Astrocyte (in vitro differentiated cells and primary cell): ENCODE data around the gene UPF2. TPM values are rescaled to one million over a fixed set of nuclear protein-coding genes. Genes with fewer than 3 reads are reported as not detected.

ENCODE experiments used
- DNase-seq: peaks from one replicate; pipeline ENCODE4 v3.0.0-alpha.2; 2010; ENCODE audit warnings: low read depth
- FAIRE-seq: peaks from 2 replicates; lab custom pipeline; 2011; peaks lifted over from hg19 to GRCh38; lab: Jason Lieb, UNC
- H2AFZ ChIP-seq: 2 replicates; pipeline ENCODE4 v1.6.0; 2012; ENCODE audit warnings: low read depth, low read length, inconsistent platforms
- H3K27ac ChIP-seq: 2 replicates; pipeline ENCODE4 v1.5.1; 2011; ENCODE audit warnings: low read depth, low read length, inconsistent platforms
- H3K27me3 ChIP-seq: 2 replicates; pipeline ENCODE4 v1.6.0; 2011; ENCODE audit warnings: low read length, inconsistent platforms; ENCODE audit not compliant: insufficient read depth
- H3K36me3 ChIP-seq: 2 replicates; pipeline ENCODE4 v1.5.1; 2011; ENCODE audit warnings: low read length, inconsistent platforms; ENCODE audit not compliant: insufficient read depth
- H3K4me1 ChIP-seq: 2 replicates; pipeline ENCODE4 v1.5.1; 2011; ENCODE audit warnings: low read length, inconsistent platforms; ENCODE audit not compliant: insufficient read depth
- H3K4me2 ChIP-seq: 2 replicates; pipeline ENCODE4 v1.6.0; 2012; ENCODE audit warnings: low read length, inconsistent platforms
- H3K4me3 ChIP-seq: 2 replicates; pipeline ENCODE4 v1.5.1; 2011; ENCODE audit warnings: low read depth, mild to moderate bottlenecking, low read length, inconsistent platforms; ENCODE audit not compliant: insufficient read depth
- H3K79me2 ChIP-seq: 2 replicates; pipeline ENCODE4 v1.6.0; 2012; ENCODE audit warnings: mild to moderate bottlenecking, low read length, inconsistent platforms; ENCODE audit not compliant: insufficient read depth
- H3K9ac ChIP-seq: 2 replicates; pipeline ENCODE4 v1.6.0; 2012; ENCODE audit warnings: mild to moderate bottlenecking, low read length, inconsistent platforms
- H3K9me3 ChIP-seq: 2 replicates; pipeline ENCODE4 v1.5.1; 2012; ENCODE audit warnings: low read depth, mild to moderate bottlenecking, low read length, inconsistent platforms; ENCODE audit not compliant: insufficient read depth
- H4K20me1 ChIP-seq: 2 replicates; pipeline ENCODE4 v1.6.0; 2012; ENCODE audit warnings: low read length, inconsistent platforms; ENCODE audit not compliant: insufficient read depth
- H3K27ac Mint-ChIP-seq: one replicate; pipeline ENCODE4 v1.8.0; 2021; ENCODE audit warnings: mild to moderate bottlenecking, mixed read lengths; ENCODE audit not compliant: unreplicated experiment
- H3K27me3 Mint-ChIP-seq: one replicate; pipeline ENCODE4 v1.8.0; 2021; ENCODE audit warnings: low read depth, mixed read lengths; ENCODE audit not compliant: unreplicated experiment
- H3K36me3 Mint-ChIP-seq: one replicate; pipeline ENCODE4 v1.8.0; 2021; ENCODE audit warnings: low read depth, mixed read lengths; ENCODE audit not compliant: unreplicated experiment
- H3K4me1 Mint-ChIP-seq: one replicate; pipeline ENCODE4 v1.8.0; 2021; ENCODE audit warnings: low read depth, mixed read lengths; ENCODE audit not compliant: unreplicated experiment
- H3K4me3 Mint-ChIP-seq: one replicate; pipeline ENCODE4 v1.8.0; 2021; ENCODE audit warnings: mild to moderate bottlenecking, moderate library complexity, mixed read lengths; ENCODE audit not compliant: unreplicated experiment
- H3K9me3 Mint-ChIP-seq: one replicate; pipeline ENCODE4 v1.8.0; 2021; ENCODE audit warnings: mild to moderate bottlenecking, mixed read lengths; ENCODE audit not compliant: unreplicated experiment
- CTCF ChIP-seq: IDR thresholded peaks from 2 replicates; pipeline ENCODE4 v1.5.1; 2011; ENCODE audit warnings: low read depth, mild to moderate bottlenecking, inconsistent platforms, low read length, moderate library complexity; ENCODE audit not compliant: insufficient read depth
- EZH2 ChIP-seq: IDR thresholded peaks from 2 replicates; pipeline ENCODE4 v1.6.1; 2012; ENCODE audit warnings: mild to moderate bottlenecking, low read length, inconsistent platforms; ENCODE audit not compliant: insufficient read depth
- total RNA-seq: library from RNA; stranded (reverse); gene quantifications from 2 replicates; pipeline ENCODE4 v1.2.1, GENCODE V29; 2021

The UPF2 gene
- total RNA-seq, 1 donor from 2014 or later, result 23.2 TPM

- no peak for FAIRE-seq
Measured at GRCh38 chr10:12048547-12048946, 5.9 kb upstream of the UPF2 start.

DNA sequence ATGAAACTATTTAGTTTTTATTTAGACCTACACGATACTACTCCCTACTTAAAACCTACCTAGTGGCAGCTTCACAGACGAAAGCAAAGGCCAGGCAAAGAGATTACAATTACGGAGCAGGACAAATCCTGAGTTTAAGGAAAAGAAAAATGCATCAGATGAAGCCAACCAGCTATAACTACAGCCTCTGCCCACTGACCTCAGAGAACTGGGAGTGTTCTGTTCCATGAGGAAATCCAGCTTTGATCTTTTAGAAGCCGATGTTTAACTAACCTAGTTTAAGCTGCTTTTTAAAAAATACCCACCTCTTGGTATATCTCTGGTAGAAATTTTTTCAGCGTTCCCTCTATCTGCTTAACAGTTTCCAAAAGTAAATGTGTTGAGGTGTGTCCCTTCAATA is 3.0 kb upstream of the UPF2 start:
- no peaks in the 10 kb centered on the region for H3K36me3 Mint-ChIP-seq
- Histone ChIP-seq H3K79me2 (peaks cover 20% of the 10 kb centered on the region), H3K36me3 (no peaks in the 10 kb centered on the region), H2AFZ (no peak overlapping the region), H4K20me1 (no peaks in the 10 kb centered on the region), H3K27me3 (peaks cover 5% of the 10 kb centered on the region), H3K4me3 (no peak overlapping the region), H3K4me1 (peaks cover 11% of the 10 kb centered on the region), H3K4me2 (no peak overlapping the region), H3K9me3 (no peaks in the 10 kb centered on the region), H3K27ac (no peak overlapping the region), H3K9ac (no peak overlapping the region)
- TF ChIP-seq CTCF (no peak), EZH2 (no peak)
- no peak overlapping the region for H3K27ac Mint-ChIP-seq
- H3K4me3 Mint-ChIP-seq, result no peak overlapping the region
- FAIRE-seq (no peak), DNase-seq (no peak)
- H3K27me3 Mint-ChIP-seq, result no peaks in the 10 kb centered on the region
- H3K9me3 Mint-ChIP-seq, result peaks cover 1% of the 10 kb centered on the region
- H3K4me1 Mint-ChIP-seq, result peaks cover 11% of the 10 kb centered on the region

More at GRCh38 chr10:12048547-12048946, 5.9 kb upstream of the UPF2 start:
- no peak overlapping the region for H3K4me3 Mint-ChIP-seq
- Histone ChIP-seq H3K36me3 (no peaks in the 10 kb centered on the region), H3K9me3 (no peaks in the 10 kb centered on the region), H2AFZ (no peak overlapping the region), H3K79me2 (no peaks in the 10 kb centered on the region), H3K4me1 (peaks cover 3% of the 10 kb centered on the region), H3K27ac (no peak overlapping the region), H4K20me1 (no peaks in the 10 kb centered on the region), H3K9ac (no peak overlapping the region), H3K4me3 (no peak overlapping the region), H3K4me2 (no peak overlapping the region), H3K27me3 (peaks cover 5% of the 10 kb centered on the region)
- H3K27ac Mint-ChIP-seq, result no peak overlapping the region
- TF ChIP-seq CTCF (no peak), EZH2 (no peak)
- DNase-seq, result no peak
- H3K36me3 Mint-ChIP-seq, result no peaks in the 10 kb centered on the region
- H3K4me1 Mint-ChIP-seq, result no peaks in the 10 kb centered on the region
- no peaks in the 10 kb centered on the region for H3K9me3 Mint-ChIP-seq
- no peaks in the 10 kb centered on the region for H3K27me3 Mint-ChIP-seq

DNA sequence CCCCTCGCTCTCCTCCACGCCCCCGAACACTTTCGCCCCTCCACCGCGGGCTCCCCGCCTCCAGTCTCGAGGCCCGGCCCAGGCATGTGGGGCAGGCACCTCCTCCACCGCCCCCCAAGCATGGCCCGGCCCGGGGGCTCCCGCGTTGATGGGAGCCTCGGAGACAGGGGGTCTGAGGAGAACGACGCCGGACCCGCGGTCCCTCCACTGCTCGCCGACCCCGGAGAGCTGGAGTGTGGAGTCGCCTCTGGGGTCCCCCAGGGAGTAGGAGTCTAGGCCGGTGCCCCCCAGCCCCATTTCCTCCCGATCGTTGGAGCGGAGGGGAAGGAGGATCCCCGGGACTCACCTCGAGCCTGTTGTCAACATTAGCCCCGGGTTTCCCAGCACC is 206 bp downstream of the UPF2 start:
- peaks cover 51% of the 10 kb centered on the region for H3K79me2 ChIP-seq
- H3K9me3 ChIP-seq, result no peaks in the 10 kb centered on the region

More for the DNA sequence above, 206 bp downstream of the UPF2 start:
- Mint-ChIP-seq H3K27ac (no peak overlapping the region), H3K27me3 (no peaks in the 10 kb centered on the region), H3K4me1 (peaks cover 12% of the 10 kb centered on the region), H3K9me3 (peaks cover 1% of the 10 kb centered on the region), H3K36me3 (no peaks in the 10 kb centered on the region), H3K4me3 (peak overlapping the region; percentile 92)
- TF ChIP-seq CTCF (no peak), EZH2 (no peak)
- Histone ChIP-seq H4K20me1 (peaks cover 3% of the 10 kb centered on the region), H3K4me2 (peak overlapping the region; percentile 96), H3K27ac (peak overlapping the region; percentile 100), H3K36me3 (no peaks in the 10 kb centered on the region), H3K27me3 (peaks cover under 1% of the 10 kb centered on the region), H3K9ac (peak overlapping the region; percentile 97), H3K4me3 (peak overlapping the region; percentile 95), H2AFZ (peak overlapping the region; percentile 72), H3K4me1 (peaks cover 11% of the 10 kb centered on the region)
- no peak for DNase-seq
- FAIRE-seq, result no peak
